Measurements from ENCODE around the gene PDIA5.

PDIA5 gene

DNA sequence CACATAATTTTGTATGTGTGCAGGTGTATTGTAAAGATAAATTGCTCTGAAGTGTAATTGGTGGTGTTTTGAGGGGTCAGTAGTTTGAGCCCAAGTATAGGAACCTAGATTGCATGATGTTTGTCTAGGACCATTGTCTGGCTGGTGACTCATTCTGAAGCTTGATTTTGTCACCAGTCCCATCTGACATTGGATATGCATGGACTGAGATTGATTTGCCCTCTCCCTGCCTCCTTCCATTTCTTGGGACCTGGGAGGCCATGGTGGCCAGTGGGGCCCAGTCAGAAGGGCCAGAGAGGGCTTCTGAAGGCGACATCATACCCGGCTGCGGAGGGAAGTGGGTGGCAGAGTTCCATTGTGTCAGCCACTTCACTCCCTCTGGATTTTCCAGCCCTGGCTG is 62.3 kb downstream of the PDIA5 start:
- TF ChIP-seq, protein P1, sequence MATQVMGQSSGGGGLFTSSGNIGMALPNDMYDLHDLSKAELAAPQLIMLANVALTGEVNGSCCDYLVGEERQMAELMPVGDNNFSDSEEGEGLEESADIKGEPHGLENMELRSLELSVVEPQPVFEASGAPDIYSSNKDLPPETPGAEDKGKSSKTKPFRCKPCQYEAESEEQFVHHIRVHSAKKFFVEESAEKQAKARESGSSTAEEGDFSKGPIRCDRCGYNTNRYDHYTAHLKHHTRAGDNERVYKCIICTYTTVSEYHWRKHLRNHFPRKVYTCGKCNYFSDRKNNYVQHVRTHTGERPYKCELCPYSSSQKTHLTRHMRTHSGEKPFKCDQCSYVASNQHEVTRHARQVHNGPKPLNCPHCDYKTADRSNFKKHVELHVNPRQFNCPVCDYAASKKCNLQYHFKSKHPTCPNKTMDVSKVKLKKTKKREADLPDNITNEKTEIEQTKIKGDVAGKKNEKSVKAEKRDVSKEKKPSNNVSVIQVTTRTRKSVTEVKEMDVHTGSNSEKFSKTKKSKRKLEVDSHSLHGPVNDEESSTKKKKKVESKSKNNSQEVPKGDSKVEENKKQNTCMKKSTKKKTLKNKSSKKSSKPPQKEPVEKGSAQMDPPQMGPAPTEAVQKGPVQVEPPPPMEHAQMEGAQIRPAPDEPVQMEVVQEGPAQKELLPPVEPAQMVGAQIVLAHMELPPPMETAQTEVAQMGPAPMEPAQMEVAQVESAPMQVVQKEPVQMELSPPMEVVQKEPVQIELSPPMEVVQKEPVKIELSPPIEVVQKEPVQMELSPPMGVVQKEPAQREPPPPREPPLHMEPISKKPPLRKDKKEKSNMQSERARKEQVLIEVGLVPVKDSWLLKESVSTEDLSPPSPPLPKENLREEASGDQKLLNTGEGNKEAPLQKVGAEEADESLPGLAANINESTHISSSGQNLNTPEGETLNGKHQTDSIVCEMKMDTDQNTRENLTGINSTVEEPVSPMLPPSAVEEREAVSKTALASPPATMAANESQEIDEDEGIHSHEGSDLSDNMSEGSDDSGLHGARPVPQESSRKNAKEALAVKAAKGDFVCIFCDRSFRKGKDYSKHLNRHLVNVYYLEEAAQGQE (IDR thresholded peaks at IDR 0.05; ENCODE audit: insufficient replicate concordance, low read depth), result no peak
- TF ChIP-seq POLR2AphosphoS5 (IDR thresholded peaks at IDR 0.05; ENCODE audit: low read depth), result no peak
- TF ChIP-seq, protein P2, sequence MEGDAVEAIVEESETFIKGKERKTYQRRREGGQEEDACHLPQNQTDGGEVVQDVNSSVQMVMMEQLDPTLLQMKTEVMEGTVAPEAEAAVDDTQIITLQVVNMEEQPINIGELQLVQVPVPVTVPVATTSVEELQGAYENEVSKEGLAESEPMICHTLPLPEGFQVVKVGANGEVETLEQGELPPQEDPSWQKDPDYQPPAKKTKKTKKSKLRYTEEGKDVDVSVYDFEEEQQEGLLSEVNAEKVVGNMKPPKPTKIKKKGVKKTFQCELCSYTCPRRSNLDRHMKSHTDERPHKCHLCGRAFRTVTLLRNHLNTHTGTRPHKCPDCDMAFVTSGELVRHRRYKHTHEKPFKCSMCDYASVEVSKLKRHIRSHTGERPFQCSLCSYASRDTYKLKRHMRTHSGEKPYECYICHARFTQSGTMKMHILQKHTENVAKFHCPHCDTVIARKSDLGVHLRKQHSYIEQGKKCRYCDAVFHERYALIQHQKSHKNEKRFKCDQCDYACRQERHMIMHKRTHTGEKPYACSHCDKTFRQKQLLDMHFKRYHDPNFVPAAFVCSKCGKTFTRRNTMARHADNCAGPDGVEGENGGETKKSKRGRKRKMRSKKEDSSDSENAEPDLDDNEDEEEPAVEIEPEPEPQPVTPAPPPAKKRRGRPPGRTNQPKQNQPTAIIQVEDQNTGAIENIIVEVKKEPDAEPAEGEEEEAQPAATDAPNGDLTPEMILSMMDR (IDR thresholded peaks at IDR 0.05; ENCODE audit: insufficient read depth, low read length), result no peak
- no peak for DNase-seq (ENCODE audit: low read depth in 1 of 2, low spot score in 1 of 2)
- no peak overlapping the region for H3K27ac ChIP-seq (replicated peaks)

DNA sequence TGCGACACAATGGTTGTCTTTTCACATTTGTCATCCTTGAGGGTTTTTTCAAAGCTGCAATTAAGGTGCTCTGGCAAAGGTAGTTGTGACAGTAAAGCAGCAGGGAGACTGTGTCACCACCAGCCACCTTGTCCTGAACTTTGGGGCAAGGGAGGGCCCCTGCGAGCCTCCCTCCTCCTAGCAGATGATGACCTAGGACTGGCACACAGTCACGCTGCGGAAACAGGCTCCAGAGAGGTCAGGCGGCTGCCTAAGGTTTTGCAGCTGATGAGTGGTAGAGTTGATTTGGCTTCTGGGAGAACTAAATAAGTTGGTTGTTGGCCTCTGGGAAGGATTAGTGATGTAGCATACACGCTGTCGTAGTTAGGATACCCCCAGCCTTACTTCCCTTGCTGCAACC is 62.7 kb downstream of the PDIA5 start:
- Histone ChIP-seq H3K27me3 (ENCODE audit: insufficient read depth, poor library complexity, severe bottlenecking) (no peaks in the 10 kb centered on the region), H3K4me3 (replicated peaks; ENCODE audit: insufficient read depth, low read length) (no peak overlapping the region), H3K27ac (replicated peaks) (no peak overlapping the region)
- TF ChIP-seq, protein P1 (IDR thresholded peaks at IDR 0.05; ENCODE audit: insufficient replicate concordance, low read depth), result no peak
- TF ChIP-seq, protein P2 (IDR thresholded peaks at IDR 0.05; ENCODE audit: insufficient read depth, low read length), result no peak
- TF ChIP-seq POLR2AphosphoS5 (IDR thresholded peaks at IDR 0.05; ENCODE audit: low read depth), result no peak
- no peak for TF ChIP-seq SPI1 (IDR thresholded peaks at IDR 0.05; ENCODE audit: borderline replicate concordance, low read depth)
- no peak for TF ChIP-seq GABPA (IDR thresholded peaks at IDR 0.05; ENCODE audit: low read depth)
- no peak for DNase-seq (ENCODE audit: low read depth in 1 of 2, low spot score in 1 of 2)

More for the DNA sequence above, 62.3 kb downstream of the PDIA5 start:
- H3K27me3 ChIP-seq (ENCODE audit: insufficient read depth, poor library complexity, severe bottlenecking), result no peaks in the 10 kb centered on the region
- no peak overlapping the region for H3K4me3 ChIP-seq (replicated peaks; ENCODE audit: insufficient read depth, low read length)

DNA sequence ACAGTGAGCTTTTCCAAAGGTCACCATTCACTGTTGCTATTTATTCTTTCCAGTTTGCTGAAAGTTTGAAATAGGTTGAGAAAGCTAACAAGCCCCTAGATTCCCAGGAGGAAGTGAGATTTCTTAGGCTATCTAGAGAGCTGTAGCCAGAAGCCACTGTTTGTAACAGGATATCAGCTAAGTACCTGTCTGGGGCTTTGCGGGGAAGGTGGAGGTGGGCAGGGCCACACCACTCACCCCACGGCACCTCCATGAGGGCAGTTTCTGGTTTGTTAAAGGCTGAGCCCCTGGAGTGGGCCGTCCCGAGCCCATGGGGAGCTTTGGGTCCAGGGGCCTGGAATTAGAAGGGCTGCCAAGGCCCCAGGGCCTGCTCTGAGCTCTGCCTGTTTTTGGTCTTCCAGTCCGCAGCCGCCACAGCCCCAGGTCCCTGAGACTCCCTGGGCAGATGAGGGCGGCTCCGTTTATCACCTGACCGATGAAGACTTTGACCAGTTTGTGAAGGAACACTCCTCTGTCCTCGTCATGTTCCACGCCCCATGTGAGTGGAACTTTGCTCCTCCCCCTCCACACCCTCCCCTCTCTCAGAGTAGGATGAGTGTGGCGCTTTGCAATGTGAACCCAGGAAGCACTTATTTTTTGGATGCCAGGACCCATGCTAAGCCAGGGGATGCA is 63.4 kb downstream of the PDIA5 start:
- no peak overlapping the region for H3K27ac ChIP-seq (replicated peaks)
- DNase-seq (ENCODE audit: low read depth in 1 of 2, low spot score in 1 of 2), result no peak
- TF ChIP-seq SPI1 (IDR thresholded peaks at IDR 0.05; ENCODE audit: borderline replicate concordance, low read depth), result no peak
- TF ChIP-seq, protein P2 (IDR thresholded peaks at IDR 0.05; ENCODE audit: insufficient read depth, low read length), result no peak
- no peak for TF ChIP-seq POLR2AphosphoS5 (IDR thresholded peaks at IDR 0.05; ENCODE audit: low read depth)
- no peak for TF ChIP-seq GABPA (IDR thresholded peaks at IDR 0.05; ENCODE audit: low read depth)
- TF ChIP-seq, protein P1 (IDR thresholded peaks at IDR 0.05; ENCODE audit: insufficient replicate concordance, low read depth), result no peak
- no peak overlapping the region for H3K4me3 ChIP-seq (replicated peaks; ENCODE audit: insufficient read depth, low read length)
- no peaks in the 10 kb centered on the region for H3K27me3 ChIP-seq (ENCODE audit: insufficient read depth, poor library complexity, severe bottlenecking)
